ENCODE results near the gene CA7.

Gene CA7

GRCh38 chr16:66871840-66872239, 27.6 kb downstream of the CA7 start:
- Histone ChIP-seq H3K9me3 (ENCODE audit: control insufficient read depth in 2 of 2, low read length in 2 of 2) (no peaks in the 10 kb centered on the region), H3K27me3 (ENCODE audit: control insufficient read depth in 2 of 2, insufficient read depth in 2 of 2, low read length in 2 of 2) (no peaks in the 10 kb centered on the region), H3K4me1 (ENCODE audit: control insufficient read depth in 2 of 2, insufficient read depth in 2 of 2, low read length in 2 of 2) (peaks cover 15 to 19% of the 10 kb centered on the region in 2 donors), H3K27ac (ENCODE audit: low read depth in 2 of 2, low read length in 2 of 2) (peak overlapping the region; percentile 67 to 69), H3K36me3 (ENCODE audit: control insufficient read depth in 2 of 2, insufficient read depth in 2 of 2, low read length in 2 of 2) (no peaks in the 10 kb centered on the region), H3K4me3 (ENCODE audit: low read length in 2 of 2) (peak overlapping the region; percentile 27 to 50), H3K9ac (ENCODE audit: low read depth in 1 of 2, low read length in 2 of 2) (no peak overlapping the region)

DNA sequence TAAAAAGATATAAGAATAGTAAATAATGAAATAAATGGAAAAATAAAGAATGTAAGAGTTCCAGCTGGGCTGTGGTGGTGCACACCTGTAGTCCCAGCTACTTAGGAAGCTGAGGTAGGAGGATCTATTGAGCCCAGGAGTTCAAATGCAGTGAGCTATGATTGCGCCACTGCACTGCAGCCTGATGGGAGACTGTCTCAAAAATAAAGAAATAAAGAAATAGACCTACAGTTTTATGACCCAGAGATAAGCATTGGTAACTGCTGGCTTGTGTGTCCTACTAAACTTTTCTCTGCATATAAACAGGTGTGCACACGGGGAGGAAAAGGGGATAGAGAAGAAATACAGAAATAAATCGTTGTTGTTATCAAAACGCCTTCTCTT, 28.3 kb downstream of the CA7 start:
- no peaks in the 10 kb centered on the region for H3K27me3 ChIP-seq (ENCODE audit: control insufficient read depth in 2 of 2, insufficient read depth in 2 of 2, low read length in 2 of 2)
- H3K4me3 ChIP-seq (ENCODE audit: low read length in 2 of 2) = peak overlapping the region; percentile 68 to 77
- no peaks in the 10 kb centered on the region for H3K36me3 ChIP-seq (ENCODE audit: control insufficient read depth in 2 of 2, insufficient read depth in 2 of 2, low read length in 2 of 2)
- H3K4me1 ChIP-seq (ENCODE audit: control insufficient read depth in 2 of 2, insufficient read depth in 2 of 2, low read length in 2 of 2) = peaks cover 15 to 19% of the 10 kb centered on the region in 2 donors
- H3K27ac ChIP-seq (ENCODE audit: low read depth in 2 of 2, low read length in 2 of 2) = peak overlapping the region; percentile 66 to 89
- H3K9ac ChIP-seq (ENCODE audit: low read depth in 1 of 2, low read length in 2 of 2) = peak overlapping the region; percentile 49 to 56
- no peaks in the 10 kb centered on the region for H3K9me3 ChIP-seq (ENCODE audit: control insufficient read depth in 2 of 2, low read length in 2 of 2)

DNA sequence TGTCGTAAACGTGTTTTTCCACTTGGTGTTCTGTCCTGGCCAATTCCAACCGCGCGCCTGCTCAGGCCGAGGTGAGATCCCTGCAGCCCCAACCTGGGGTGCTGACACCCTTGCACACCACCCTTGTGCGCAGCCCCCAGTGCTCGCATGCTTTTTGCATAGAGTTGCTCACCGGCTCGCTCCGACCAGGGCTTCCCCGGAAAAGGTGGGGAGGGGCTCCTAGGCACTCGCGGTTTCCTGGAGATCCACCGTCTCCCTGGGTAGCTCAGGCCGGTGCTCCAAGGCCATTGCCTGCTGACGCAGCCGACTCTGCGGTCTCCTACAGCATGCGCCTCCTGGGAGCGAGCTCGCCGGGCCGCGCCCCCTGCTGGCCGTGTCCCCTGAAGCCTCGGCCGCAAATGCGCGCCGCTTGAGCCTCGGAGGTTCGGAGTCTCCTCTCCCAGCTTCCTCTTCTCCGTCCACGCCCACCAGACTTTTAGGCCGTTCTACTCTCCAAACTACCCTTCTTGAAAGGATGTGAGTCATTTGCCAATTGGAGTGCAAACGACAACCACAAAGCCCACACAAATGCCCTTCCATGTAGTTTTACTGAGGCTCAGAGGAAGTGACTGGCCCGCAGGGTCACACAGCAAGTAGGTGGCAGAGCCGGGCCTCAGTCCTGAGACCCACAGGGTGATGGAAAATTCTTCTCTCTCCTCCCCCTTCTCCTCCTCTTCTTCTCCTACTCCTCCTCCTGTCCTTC, 28.9 kb downstream of the CA7 start:
- peak overlapping the region; percentile 52 to 56 for H3K9ac ChIP-seq (ENCODE audit: low read depth in 1 of 2, low read length in 2 of 2)
- peak overlapping the region; percentile 68 to 77 for H3K4me3 ChIP-seq (ENCODE audit: low read length in 2 of 2)
- peak overlapping the region; percentile 66 to 89 for H3K27ac ChIP-seq (ENCODE audit: low read depth in 2 of 2, low read length in 2 of 2)
- H3K4me1 ChIP-seq (ENCODE audit: control insufficient read depth in 2 of 2, insufficient read depth in 2 of 2, low read length in 2 of 2) = peaks cover 15 to 24% of the 10 kb centered on the region in 2 donors
- no peaks in the 10 kb centered on the region for H3K9me3 ChIP-seq (ENCODE audit: control insufficient read depth in 2 of 2, low read length in 2 of 2)
- H3K27me3 ChIP-seq (ENCODE audit: control insufficient read depth in 2 of 2, insufficient read depth in 2 of 2, low read length in 2 of 2) = no peaks in the 10 kb centered on the region
- no peaks in the 10 kb centered on the region for H3K36me3 ChIP-seq (ENCODE audit: control insufficient read depth in 2 of 2, insufficient read depth in 2 of 2, low read length in 2 of 2)

GRCh38 chr16:66873685-66874055, 29.5 kb downstream of the CA7 start:
- H3K9ac ChIP-seq (ENCODE audit: low read depth in 1 of 2, low read length in 2 of 2) = no peak overlapping the region
- no peaks in the 10 kb centered on the region for H3K36me3 ChIP-seq (ENCODE audit: control insufficient read depth in 2 of 2, insufficient read depth in 2 of 2, low read length in 2 of 2)
- no peaks in the 10 kb centered on the region for H3K27me3 ChIP-seq (ENCODE audit: control insufficient read depth in 2 of 2, insufficient read depth in 2 of 2, low read length in 2 of 2)
- no peak overlapping the region for H3K27ac ChIP-seq (ENCODE audit: low read depth in 2 of 2, low read length in 2 of 2)
- H3K9me3 ChIP-seq (ENCODE audit: control insufficient read depth in 2 of 2, low read length in 2 of 2) = no peaks in the 10 kb centered on the region
- peaks cover 15 to 28% of the 10 kb centered on the region in 2 donors for H3K4me1 ChIP-seq (ENCODE audit: control insufficient read depth in 2 of 2, insufficient read depth in 2 of 2, low read length in 2 of 2)
- peak overlapping the region in 1 of 2 donors; percentile 68 for H3K4me3 ChIP-seq (ENCODE audit: low read length in 2 of 2)

DNA sequence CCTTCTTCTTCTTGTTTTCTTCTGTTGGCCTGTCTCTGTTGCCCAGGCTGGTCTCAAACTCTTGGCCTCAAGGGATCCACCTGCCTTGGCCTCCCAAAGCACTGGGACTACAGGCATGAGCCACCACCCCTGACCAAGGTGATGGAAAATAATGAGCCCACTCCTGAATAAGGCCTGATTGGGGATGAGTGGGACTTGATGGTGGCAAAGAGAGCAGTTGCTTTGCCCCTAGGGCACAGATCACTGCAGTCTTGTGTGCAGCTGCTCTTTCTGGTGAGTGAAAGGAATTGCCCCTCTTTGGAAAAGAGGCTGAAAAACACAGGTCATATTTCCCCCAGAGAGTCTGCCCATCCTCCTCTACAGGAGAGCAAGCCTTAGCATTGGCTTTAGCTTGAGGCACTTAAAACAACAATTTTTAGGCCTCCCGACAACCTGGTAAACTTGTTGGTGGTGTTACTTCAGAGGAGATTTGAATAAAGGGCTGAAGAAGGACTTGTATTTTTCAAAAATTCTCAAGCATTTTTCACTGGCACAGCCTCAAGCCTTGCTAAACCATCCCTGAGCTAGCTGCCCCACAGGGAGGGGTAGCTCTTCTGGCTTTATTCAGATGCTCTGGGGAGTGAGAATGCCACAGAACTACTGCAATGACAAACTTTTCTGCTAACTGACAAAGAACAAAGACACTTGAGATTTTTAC, 30.0 kb downstream of the CA7 start:
- H3K27ac ChIP-seq (ENCODE audit: low read depth in 2 of 2, low read length in 2 of 2) = peak overlapping the region in 1 of 2 donors; percentile 32
- H3K36me3 ChIP-seq (ENCODE audit: control insufficient read depth in 2 of 2, insufficient read depth in 2 of 2, low read length in 2 of 2) = no peaks in the 10 kb centered on the region
- H3K9me3 ChIP-seq (ENCODE audit: control insufficient read depth in 2 of 2, low read length in 2 of 2) = no peaks in the 10 kb centered on the region
- peaks cover 15 to 28% of the 10 kb centered on the region in 2 donors for H3K4me1 ChIP-seq (ENCODE audit: control insufficient read depth in 2 of 2, insufficient read depth in 2 of 2, low read length in 2 of 2)
- no peaks in the 10 kb centered on the region for H3K27me3 ChIP-seq (ENCODE audit: control insufficient read depth in 2 of 2, insufficient read depth in 2 of 2, low read length in 2 of 2)
- H3K9ac ChIP-seq (ENCODE audit: low read depth in 1 of 2, low read length in 2 of 2) = no peak overlapping the region
- no peak overlapping the region for H3K4me3 ChIP-seq (ENCODE audit: low read length in 2 of 2)

DNA sequence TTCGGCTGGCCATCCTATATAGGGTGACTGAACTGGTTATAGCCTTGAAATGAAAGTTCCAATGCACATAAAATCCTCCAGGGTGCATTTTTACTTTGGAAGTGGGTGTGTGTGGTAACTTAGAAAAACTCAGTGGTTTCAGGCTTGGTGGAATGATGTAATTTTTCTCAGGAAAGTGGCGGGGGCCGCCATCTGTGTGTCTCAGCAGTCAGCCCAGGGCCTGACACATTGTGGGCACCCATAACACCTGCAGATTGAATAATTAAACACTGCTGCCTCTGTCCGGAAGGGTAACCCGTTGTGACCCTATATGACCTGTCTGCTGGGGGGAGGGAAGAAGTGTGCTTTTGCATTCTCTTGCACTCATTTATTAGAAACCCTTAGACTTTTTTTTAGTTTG, 33.9 kb downstream of the CA7 start:
- Histone ChIP-seq H3K36me3 (ENCODE audit: control insufficient read depth in 2 of 2, insufficient read depth in 2 of 2, low read length in 2 of 2) (no peaks in the 10 kb centered on the region), H3K9ac (ENCODE audit: low read depth in 1 of 2, low read length in 2 of 2) (no peak overlapping the region), H3K27me3 (ENCODE audit: control insufficient read depth in 2 of 2, insufficient read depth in 2 of 2, low read length in 2 of 2) (no peaks in the 10 kb centered on the region), H3K27ac (ENCODE audit: low read depth in 2 of 2, low read length in 2 of 2) (peak overlapping the region in 1 of 2 donors; percentile 32), H3K9me3 (ENCODE audit: control insufficient read depth in 2 of 2, low read length in 2 of 2) (no peaks in the 10 kb centered on the region), H3K4me3 (ENCODE audit: low read length in 2 of 2) (peak overlapping the region in 1 of 2 donors; percentile 38), H3K4me1 (ENCODE audit: control insufficient read depth in 2 of 2, insufficient read depth in 2 of 2, low read length in 2 of 2) (peaks cover 12 to 27% of the 10 kb centered on the region in 2 donors)

DNA sequence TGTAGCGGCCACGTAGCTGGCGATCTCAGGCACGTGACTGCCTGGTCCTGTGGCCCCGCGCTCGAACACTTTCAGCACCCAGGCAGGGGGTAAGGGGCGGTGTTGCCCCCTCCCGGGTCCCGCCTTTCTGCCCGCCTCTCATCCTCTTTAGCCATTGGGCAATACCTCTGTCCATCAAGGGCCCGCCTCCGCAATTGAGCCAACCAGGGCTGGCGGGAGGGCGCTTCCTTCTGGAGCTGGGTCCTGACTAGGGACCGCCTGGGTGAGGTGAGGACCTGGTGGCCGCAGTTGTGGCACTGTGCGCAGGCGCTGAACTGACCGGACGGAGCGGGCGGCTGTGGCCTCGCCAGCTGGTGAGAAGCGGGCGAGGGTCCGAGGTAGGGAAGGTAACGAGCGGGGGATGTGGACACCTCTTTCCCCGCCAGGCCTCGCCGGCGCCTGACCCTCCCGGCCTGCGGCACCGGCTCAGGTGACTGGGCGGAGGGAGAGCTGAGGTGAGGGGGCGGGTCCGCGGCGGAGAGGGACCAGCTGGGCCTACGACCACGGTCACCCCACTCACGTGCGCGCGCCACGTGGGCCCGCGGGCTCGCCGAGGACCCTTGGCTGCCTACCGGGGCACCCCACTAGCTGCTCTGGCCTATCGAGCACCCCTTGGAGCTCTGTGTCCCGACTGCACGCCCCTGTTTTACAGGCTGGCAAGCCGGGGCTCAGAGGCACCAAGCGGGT, 36.2 kb downstream of the CA7 start, which contains the start of gene PDP2:
Gene PDP2 (plus strand): TSS at position 228 of the 726 bp plus-strand sequence. CDS start 3,770 bp downstream, outside the sequence.
- Histone ChIP-seq H3K27me3 (ENCODE audit: control insufficient read depth in 2 of 2, insufficient read depth in 2 of 2, low read length in 2 of 2) (no peaks in the 10 kb centered on the region), H3K4me1 (ENCODE audit: control insufficient read depth in 2 of 2, insufficient read depth in 2 of 2, low read length in 2 of 2) (peaks cover 9 to 23% of the 10 kb centered on the region in 2 donors), H3K27ac (ENCODE audit: low read depth in 2 of 2, low read length in 2 of 2) (peak within 1 kb of the TSS; percentile 35 to 67), H3K36me3 (ENCODE audit: control insufficient read depth in 2 of 2, insufficient read depth in 2 of 2, low read length in 2 of 2) (peaks cover 11 to 13% of the 10 kb centered on the region in 2 donors), H3K9ac (ENCODE audit: low read depth in 1 of 2, low read length in 2 of 2) (peak within 1 kb of the TSS; percentile 66 to 84), H3K4me3 (ENCODE audit: low read length in 2 of 2) (peak within 1 kb of the TSS; percentile 86), H3K9me3 (ENCODE audit: control insufficient read depth in 2 of 2, low read length in 2 of 2) (no peaks in the 10 kb centered on the region)

GRCh38 chr16:66881014-66881417, 36.8 kb downstream of the CA7 start:
- Histone ChIP-seq H3K36me3 (ENCODE audit: control insufficient read depth in 2 of 2, insufficient read depth in 2 of 2, low read length in 2 of 2) (peaks cover 13 to 19% of the 10 kb centered on the region in 2 donors), H3K27ac (ENCODE audit: low read depth in 2 of 2, low read length in 2 of 2) (no peak overlapping the region), H3K9ac (ENCODE audit: low read depth in 1 of 2, low read length in 2 of 2) (peak overlapping the region; percentile 66 to 84)

DNA sequence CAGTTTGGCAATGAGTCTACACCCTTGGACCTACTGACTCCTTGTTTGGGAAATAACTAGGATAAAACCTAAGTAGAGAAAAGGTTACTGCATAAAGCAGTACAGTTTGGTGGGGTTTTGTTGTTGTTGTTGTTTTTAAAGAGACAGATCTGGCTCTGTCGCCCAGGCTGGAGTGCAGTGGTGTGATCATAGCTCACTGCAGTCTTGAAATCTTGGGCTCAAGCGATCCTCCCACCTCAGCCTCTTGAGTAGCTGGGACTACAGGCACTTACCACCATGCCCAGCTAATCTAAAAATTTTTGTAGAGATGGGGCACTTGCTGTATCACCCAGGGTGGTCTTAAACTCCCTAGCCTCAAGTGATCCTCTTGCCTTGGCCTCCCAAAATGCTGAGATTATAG, 37.3 kb downstream of the CA7 start:
- Histone ChIP-seq H3K9ac (ENCODE audit: low read depth in 1 of 2, low read length in 2 of 2) (no peak overlapping the region), H3K4me1 (ENCODE audit: control insufficient read depth in 2 of 2, insufficient read depth in 2 of 2, low read length in 2 of 2) (peaks cover 9 to 23% of the 10 kb centered on the region in 2 donors), H3K36me3 (ENCODE audit: control insufficient read depth in 2 of 2, insufficient read depth in 2 of 2, low read length in 2 of 2) (peaks cover 18 to 22% of the 10 kb centered on the region in 2 donors), H3K27ac (ENCODE audit: low read depth in 2 of 2, low read length in 2 of 2) (no peak overlapping the region), H3K27me3 (ENCODE audit: control insufficient read depth in 2 of 2, insufficient read depth in 2 of 2, low read length in 2 of 2) (no peaks in the 10 kb centered on the region), H3K4me3 (ENCODE audit: low read length in 2 of 2) (peak overlapping the region in 1 of 2 donors; percentile 57), H3K9me3 (ENCODE audit: control insufficient read depth in 2 of 2, low read length in 2 of 2) (no peaks in the 10 kb centered on the region)

More at GRCh38 chr16:66881014-66881417, 36.8 kb downstream of the CA7 start:
- peaks cover 9 to 23% of the 10 kb centered on the region in 2 donors for H3K4me1 ChIP-seq (ENCODE audit: control insufficient read depth in 2 of 2, insufficient read depth in 2 of 2, low read length in 2 of 2)
- no peaks in the 10 kb centered on the region for H3K9me3 ChIP-seq (ENCODE audit: control insufficient read depth in 2 of 2, low read length in 2 of 2)
- no peaks in the 10 kb centered on the region for H3K27me3 ChIP-seq (ENCODE audit: control insufficient read depth in 2 of 2, insufficient read depth in 2 of 2, low read length in 2 of 2)
- H3K4me3 ChIP-seq (ENCODE audit: low read length in 2 of 2) = peak overlapping the region; percentile 86
